Bronchial epithelial cell (primary cell): ENCODE measurements around the gene SYT17. TPM values are rescaled to one million over a fixed set of nuclear protein-coding genes. Genes with fewer than 3 reads are reported as not detected.

Experiments used
- DNase-seq: peaks from one replicate; pipeline ENCODE4 v3.0.0-alpha.2; 2010; ENCODE audit warnings: low read depth
- FAIRE-seq: peaks from 2 replicates; lab custom pipeline; 2011; peaks lifted over from hg19 to GRCh38; lab: Jason Lieb, UNC
- H3K27me3 ChIP-seq: 2 replicates; pipeline ENCODE4 v1.5.1; 2011; ENCODE audit warnings: low read length; ENCODE audit not compliant: control insufficient read depth, insufficient read depth
- H3K36me3 ChIP-seq: 2 replicates; pipeline ENCODE4 v1.5.1; 2011; ENCODE audit warnings: low read length; ENCODE audit not compliant: control insufficient read depth, insufficient read depth
- H3K4me3 ChIP-seq: 2 replicates; pipeline ENCODE4 v1.5.1; 2011; ENCODE audit warnings: mild to moderate bottlenecking, low read depth, low read length, control low read depth
- total RNA-seq: library from RNA; depleted of rRNA; stranded (reverse); fragments of >200 nt; gene quantifications from 2 replicates; pipeline ENCODE4 v1.2.1, GENCODE V29; 2014
- TF ChIP-seq, protein P1 (sequence below): IDR thresholded peaks from 2 replicates; pipeline ENCODE4 v1.5.1; 2011; ENCODE audit warnings: mild to moderate bottlenecking, moderate library complexity, low read length, control low read depth, inconsistent platforms; ENCODE audit not compliant: insufficient read depth, severe bottlenecking

Gene SYT17
- total RNA-seq, 1 donor from 2014 or later, result 1.1 TPM

DNA sequence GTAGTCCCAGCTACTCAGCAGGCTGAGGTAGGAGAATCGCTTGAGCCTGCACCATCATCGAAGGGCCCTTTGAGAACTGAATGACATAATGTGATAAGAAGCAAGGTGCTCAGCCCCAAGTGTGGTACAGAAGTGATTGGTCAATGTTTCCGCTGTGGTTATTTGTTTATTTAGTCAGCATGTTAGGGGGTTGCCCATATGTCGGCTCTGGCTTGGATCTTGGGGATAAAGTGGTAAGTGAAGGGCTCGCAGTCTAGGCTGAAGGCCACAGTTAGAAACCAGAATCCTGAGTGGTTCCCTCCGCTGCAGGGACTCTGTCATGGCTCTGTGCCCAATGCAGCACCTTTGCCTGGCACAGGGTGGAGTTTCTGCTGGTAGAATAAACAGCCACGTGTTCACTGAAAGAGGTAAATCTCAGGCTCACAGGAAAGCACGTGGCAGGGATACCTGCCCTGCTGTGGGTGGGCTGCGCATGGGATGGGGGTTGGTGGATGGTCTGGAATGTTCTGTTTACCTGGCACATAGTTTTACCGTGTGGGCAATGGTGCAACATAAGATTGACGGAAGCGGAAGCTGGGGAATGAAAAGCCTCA lies 35.4 kb downstream of the SYT17 start:
- peaks cover 2% of the 10 kb centered on the region for H3K27me3 ChIP-seq
- DNase-seq (peak; percentile 78), FAIRE-seq (peak; percentile 64)
- H3K36me3 ChIP-seq, result no peaks in the 10 kb centered on the region
- TF ChIP-seq, protein P1, sequence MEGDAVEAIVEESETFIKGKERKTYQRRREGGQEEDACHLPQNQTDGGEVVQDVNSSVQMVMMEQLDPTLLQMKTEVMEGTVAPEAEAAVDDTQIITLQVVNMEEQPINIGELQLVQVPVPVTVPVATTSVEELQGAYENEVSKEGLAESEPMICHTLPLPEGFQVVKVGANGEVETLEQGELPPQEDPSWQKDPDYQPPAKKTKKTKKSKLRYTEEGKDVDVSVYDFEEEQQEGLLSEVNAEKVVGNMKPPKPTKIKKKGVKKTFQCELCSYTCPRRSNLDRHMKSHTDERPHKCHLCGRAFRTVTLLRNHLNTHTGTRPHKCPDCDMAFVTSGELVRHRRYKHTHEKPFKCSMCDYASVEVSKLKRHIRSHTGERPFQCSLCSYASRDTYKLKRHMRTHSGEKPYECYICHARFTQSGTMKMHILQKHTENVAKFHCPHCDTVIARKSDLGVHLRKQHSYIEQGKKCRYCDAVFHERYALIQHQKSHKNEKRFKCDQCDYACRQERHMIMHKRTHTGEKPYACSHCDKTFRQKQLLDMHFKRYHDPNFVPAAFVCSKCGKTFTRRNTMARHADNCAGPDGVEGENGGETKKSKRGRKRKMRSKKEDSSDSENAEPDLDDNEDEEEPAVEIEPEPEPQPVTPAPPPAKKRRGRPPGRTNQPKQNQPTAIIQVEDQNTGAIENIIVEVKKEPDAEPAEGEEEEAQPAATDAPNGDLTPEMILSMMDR, result no peak
- H3K4me3 ChIP-seq, result no peak overlapping the region

DNA sequence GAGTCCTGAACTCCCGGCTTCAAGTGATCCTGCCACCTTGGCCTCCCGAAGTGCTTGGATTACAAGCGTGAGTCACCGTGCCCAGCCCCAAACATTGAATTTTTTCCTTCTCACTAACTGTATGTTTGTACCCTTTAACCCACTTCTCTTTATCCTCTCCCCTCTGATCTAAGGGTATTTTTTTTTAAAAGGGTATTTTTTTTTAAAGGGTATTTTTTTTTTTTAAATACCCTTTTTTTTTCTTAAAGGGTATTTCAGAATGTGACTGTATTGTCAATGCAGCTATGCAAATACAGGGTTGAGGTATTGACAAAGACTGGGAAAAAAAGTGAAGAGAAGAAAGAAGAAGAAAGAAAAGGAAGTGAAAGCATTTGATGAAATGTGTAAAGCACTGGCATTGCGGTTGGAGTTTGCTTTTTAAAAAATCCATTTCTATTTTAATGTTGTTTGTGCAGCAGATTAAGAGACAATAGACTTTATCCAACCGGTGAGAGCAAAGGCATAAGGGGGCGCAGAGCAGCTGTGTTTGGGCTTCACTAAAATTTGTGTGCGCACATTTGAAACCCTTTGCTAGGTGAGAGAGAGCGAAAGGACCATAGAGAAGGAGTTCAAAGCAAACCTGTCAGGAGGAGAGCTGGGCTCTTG lies 42.4 kb downstream of the SYT17 start:
- TF ChIP-seq, protein P1, result no peak
- no peaks in the 10 kb centered on the region for H3K27me3 ChIP-seq
- DNase-seq (peak; percentile 51), FAIRE-seq (no peak)
- H3K4me3 ChIP-seq, result no peak overlapping the region
- no peaks in the 10 kb centered on the region for H3K36me3 ChIP-seq

DNA sequence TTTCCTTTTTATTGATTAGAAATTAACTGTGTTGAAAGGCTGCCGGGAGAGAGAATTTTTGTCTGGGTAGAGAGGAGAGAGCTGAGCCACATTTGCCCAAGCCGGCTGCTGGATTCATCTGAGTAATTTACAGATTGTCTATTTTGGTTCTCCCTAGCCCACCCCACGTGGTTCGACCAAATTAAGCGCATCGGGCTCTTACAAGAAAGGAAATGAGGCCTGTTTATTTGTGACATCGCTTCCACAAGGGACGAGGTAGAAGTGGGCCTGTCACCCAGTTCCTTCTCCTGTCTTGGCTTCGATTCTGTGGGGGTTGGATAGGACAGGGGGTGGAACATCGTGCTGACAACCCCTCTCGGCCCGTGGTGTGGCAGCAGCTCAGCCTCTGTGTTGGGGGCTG lies 42.9 kb downstream of the SYT17 start:
- Histone ChIP-seq H3K4me3 (no peak overlapping the region), H3K27me3 (no peaks in the 10 kb centered on the region), H3K36me3 (no peaks in the 10 kb centered on the region)
- DNase-seq (no peak), FAIRE-seq (no peak)
- TF ChIP-seq, protein P1, result no peak

DNA sequence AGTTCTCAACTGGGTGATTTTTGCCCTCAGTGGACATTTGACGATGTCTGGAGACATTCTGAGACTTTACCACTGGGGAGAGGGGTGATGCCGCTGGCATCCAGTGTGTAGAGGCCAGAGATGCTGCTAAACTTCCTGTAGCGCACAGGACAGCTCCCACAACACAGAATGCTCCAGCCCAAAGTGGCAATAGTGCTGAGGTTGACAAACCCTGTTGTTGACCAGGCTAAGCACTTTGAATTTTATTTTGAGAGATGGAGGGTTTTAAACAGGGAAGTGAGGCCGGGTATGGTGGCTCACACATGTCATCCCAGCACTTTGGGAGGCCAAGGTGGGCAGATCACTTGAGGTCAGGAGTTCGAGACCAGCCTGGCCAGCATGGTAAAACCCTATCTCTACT lies 44.0 kb downstream of the SYT17 start:
- no peak overlapping the region for H3K4me3 ChIP-seq
- no peaks in the 10 kb centered on the region for H3K36me3 ChIP-seq
- TF ChIP-seq, protein P1, result no peak
- FAIRE-seq (no peak), DNase-seq (no peak)
- H3K27me3 ChIP-seq, result no peaks in the 10 kb centered on the region

DNA sequence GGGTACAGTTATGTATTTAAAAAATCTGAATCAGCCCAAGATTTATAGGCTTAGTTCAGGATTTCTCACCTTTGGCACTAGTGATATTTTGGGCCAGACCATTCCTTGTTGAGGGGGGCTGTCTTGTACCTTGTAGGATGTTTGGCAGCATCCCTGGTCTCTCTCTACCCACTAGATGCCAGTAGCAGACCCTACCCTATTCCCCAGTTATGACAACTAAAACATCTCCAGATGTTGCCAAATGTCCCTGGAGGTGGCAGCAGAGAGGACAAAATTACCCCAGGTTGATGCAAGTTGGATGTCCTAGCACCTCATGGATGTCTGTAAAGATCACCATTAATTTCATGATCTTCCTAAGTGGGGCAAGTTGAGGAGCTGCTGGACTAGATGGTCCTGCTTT lies 45.8 kb downstream of the SYT17 start:
- TF ChIP-seq, protein P1, result no peak
- DNase-seq, result no peak
- no peaks in the 10 kb centered on the region for H3K27me3 ChIP-seq
- no peak for FAIRE-seq
- H3K36me3 ChIP-seq, result no peaks in the 10 kb centered on the region
- H3K4me3 ChIP-seq, result no peak overlapping the region
